NCI-H2196 (cell line): ENCODE data around the gene SEMA4A.

Experiments
- DNase-seq: peaks from one replicate; lab custom pipeline; 2025; ENCODE audit not compliant: unreplicated experiment; lab: John Stamatoyannopoulos, UW

SEMA4A gene

GRCh38 chr1:156226116-156226538, 72.7 kb downstream of the SEMA4A start:
- no peak for DNase-seq

- DNase-seq: no peak
Observed at GRCh38 chr1:156226782-156227181, 73.4 kb downstream of the SEMA4A start.
